ENCODE data around the gene AOPEP.

- TF ChIP-seq CTCF (IDR thresholded peaks at IDR 0.05) (no peak), MYBL2 (CRISPR knock-in tag; IDR thresholded peaks at IDR 0.05) (no peak), JAZF1 (CRISPR knock-in tag; IDR thresholded peaks at IDR 0.05) (no peak), NR1H2 (CRISPR knock-in tag; IDR thresholded peaks at IDR 0.05) (no peak), ESRRA (CRISPR knock-in tag; IDR thresholded peaks at IDR 0.05; ENCODE audit: borderline replicate concordance) (no peak), HMGXB4 (CRISPR knock-in tag; IDR thresholded peaks at IDR 0.05) (no peak), TEAD1 (CRISPR knock-in tag; IDR thresholded peaks at IDR 0.05) (no peak), ZNF423 (CRISPR knock-in tag; IDR thresholded peaks at IDR 0.05) (no peak), ZNF425 (CRISPR knock-in tag; conservative IDR thresholded peaks at IDR 0.05) (no peak), ZSCAN18 (CRISPR knock-in tag; IDR thresholded peaks at IDR 0.05) (no peak), NR2C2 (CRISPR knock-in tag; IDR thresholded peaks at IDR 0.05) (no peak)
- TF ChIP-seq, protein P1, sequence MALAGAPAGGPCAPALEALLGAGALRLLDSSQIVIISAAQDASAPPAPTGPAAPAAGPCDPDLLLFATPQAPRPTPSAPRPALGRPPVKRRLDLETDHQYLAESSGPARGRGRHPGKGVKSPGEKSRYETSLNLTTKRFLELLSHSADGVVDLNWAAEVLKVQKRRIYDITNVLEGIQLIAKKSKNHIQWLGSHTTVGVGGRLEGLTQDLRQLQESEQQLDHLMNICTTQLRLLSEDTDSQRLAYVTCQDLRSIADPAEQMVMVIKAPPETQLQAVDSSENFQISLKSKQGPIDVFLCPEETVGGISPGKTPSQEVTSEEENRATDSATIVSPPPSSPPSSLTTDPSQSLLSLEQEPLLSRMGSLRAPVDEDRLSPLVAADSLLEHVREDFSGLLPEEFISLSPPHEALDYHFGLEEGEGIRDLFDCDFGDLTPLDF (CRISPR knock-in tag; IDR thresholded peaks at IDR 0.05), result no peak
- TF ChIP-seq, protein P2, sequence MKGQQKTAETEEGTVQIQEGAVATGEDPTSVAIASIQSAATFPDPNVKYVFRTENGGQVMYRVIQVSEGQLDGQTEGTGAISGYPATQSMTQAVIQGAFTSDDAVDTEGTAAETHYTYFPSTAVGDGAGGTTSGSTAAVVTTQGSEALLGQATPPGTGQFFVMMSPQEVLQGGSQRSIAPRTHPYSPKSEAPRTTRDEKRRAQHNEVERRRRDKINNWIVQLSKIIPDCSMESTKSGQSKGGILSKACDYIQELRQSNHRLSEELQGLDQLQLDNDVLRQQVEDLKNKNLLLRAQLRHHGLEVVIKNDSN (CRISPR knock-in tag; IDR thresholded peaks at IDR 0.05), result no peak
These were observed 162.3 kb downstream of the AOPEP start for GRCh38 chr9:94888775-94889174.

All from WTC11 (cell line).